ENCODE data around the gene ARID3A. TPM values are rescaled to one million over a fixed set of nuclear protein-coding genes. Genes with fewer than 3 reads are reported as not detected.

Gene ARID3A
- total RNA-seq, 1 donor from 2014 or later, result 7.8 TPM

GRCh38 chr19:992670-993055 is 66.8 kb downstream of the ARID3A start:
- DNase-seq (ENCODE audit: low spot score), result no peak
- intact Hi-C loops (cut with DNase I), result no loop called here

GRCh38 chr19:993361-993830 is 67.6 kb downstream of the ARID3A start:
- no peak for DNase-seq (ENCODE audit: low spot score)
- intact Hi-C loops (cut with DNase I), result no loop called here

- intact Hi-C loops (cut with DNase I), result no loop called here
- DNase-seq (ENCODE audit: low spot score), result no peak
Measured at GRCh38 chr19:993831-994393, 68.1 kb downstream of the ARID3A start.

GRCh38 chr19:994516-994915 is 68.7 kb downstream of the ARID3A start:
- no peak for DNase-seq (ENCODE audit: low spot score)
- intact Hi-C loops (cut with DNase I), result no loop called here

GRCh38 chr19:995051-995827 is 69.4 kb downstream of the ARID3A start:
- no peak for DNase-seq (ENCODE audit: low spot score)
- intact Hi-C loops (cut with DNase I), result no loop called here

- no peak for DNase-seq (ENCODE audit: low spot score)
- intact Hi-C loops (cut with DNase I), result no loop called here
Measured at GRCh38 chr19:996051-996838, 70.4 kb downstream of the ARID3A start.

- DNase-seq (ENCODE audit: low spot score), result no peak
- intact Hi-C loops (cut with DNase I), result no loop called here
Measured at GRCh38 chr19:998064-998463, 72.2 kb downstream of the ARID3A start.

GRCh38 chr19:999379-999719 is 73.5 kb downstream of the ARID3A start:
- DNase-seq (ENCODE audit: low spot score), result no peak
- intact Hi-C loops (cut with DNase I), result no loop called here

- peak; percentile 84 for DNase-seq (ENCODE audit: low spot score)
- intact Hi-C loops (cut with DNase I), result no loop called here
Measured at GRCh38 chr19:1000095-1000494, 74.3 kb downstream of the ARID3A start, which contains the start of gene GRIN3B. Gene GRIN3B, plus strand, starts transcription at chr19:1000419. Its CDS starts 19 bp downstream, at chr19:1000438.

- DNase-seq (ENCODE audit: low spot score), result no peak
- intact Hi-C loops (cut with DNase I), result no loop called here
Measured at GRCh38 chr19:1000591-1001537, 75.0 kb downstream of the ARID3A start.

GRCh38 chr19:1001538-1002166 is 75.8 kb downstream of the ARID3A start:
- intact Hi-C loops (cut with DNase I), result no loop called here

GRCh38 chr19:1002600-1002999 is 76.8 kb downstream of the ARID3A start:
- no peak for DNase-seq (ENCODE audit: low spot score)
- intact Hi-C loops (cut with DNase I), result no loop called here

More at GRCh38 chr19:1001538-1002166, 75.8 kb downstream of the ARID3A start:
- peak; percentile 88 for DNase-seq (ENCODE audit: low spot score)

- intact Hi-C loops (cut with DNase I), result no loop called here
- no peak for DNase-seq (ENCODE audit: low spot score)
Measured at GRCh38 chr19:1003283-1003682, 77.4 kb downstream of the ARID3A start.

- intact Hi-C loops (cut with DNase I), result no loop called here
- no peak for DNase-seq (ENCODE audit: low spot score)
Measured at GRCh38 chr19:1004204-1004802, 78.5 kb downstream of the ARID3A start.

- intact Hi-C loops (cut with DNase I), result no loop called here
- DNase-seq (ENCODE audit: low spot score), result no peak
Measured at GRCh38 chr19:1004803-1005664, 79.2 kb downstream of the ARID3A start.

GRCh38 chr19:1006711-1007398 is 81.0 kb downstream of the ARID3A start:
- intact Hi-C loops (cut with DNase I), result no loop called here
- DNase-seq (ENCODE audit: low spot score), result no peak

Measured in cardiac septum (tissue), 1 donor.